OCI-LY1 (cell line): ENCODE data around the gene ARAP1.

ENCODE experiments used
- H2AFZ ChIP-seq: fragments of 200-600 bp; sonication (generic), shearing (Covaris generic); 2 replicates; pipeline ENCODE4 v1.6.0; 2014; ENCODE audit warnings: antibody characterized with exemption, mild to moderate bottlenecking, low read length
- H3F3A ChIP-seq: fragments of 200-600 bp; sonication (generic), shearing (Covaris generic); 2 replicates; pipeline ENCODE4 v1.6.0; 2014; ENCODE audit warnings: mild to moderate bottlenecking, antibody characterized with exemption, low read length, moderate library complexity; ENCODE audit not compliant: insufficient read depth
- H3K27ac ChIP-seq: fragments of 200-600 bp; sonication (generic); 2 replicates; pipeline ENCODE4 v1.5.1; 2014; ENCODE audit warnings: low read length, mixed run types, mild to moderate bottlenecking, low read depth; ENCODE audit not compliant: poor library complexity, severe bottlenecking
- H3K27me3 ChIP-seq: fragments of 200-600 bp; sonication (generic); 2 replicates; pipeline ENCODE4 v1.6.0; 2014; ENCODE audit warnings: antibody characterized with exemption, mild to moderate bottlenecking, low read length, moderate library complexity; ENCODE audit not compliant: insufficient read depth
- H3K36me3 ChIP-seq: fragments of 200-600 bp; sonication (generic); 2 replicates; pipeline ENCODE4 v1.6.1; 2014; ENCODE audit warnings: mild to moderate bottlenecking, antibody characterized with exemption, low read length, moderate library complexity, mixed read lengths; ENCODE audit not compliant: insufficient read depth
- H3K4me1 ChIP-seq: fragments of 200-600 bp; sonication (generic); 2 replicates; pipeline ENCODE4 v1.5.1; 2014; ENCODE audit warnings: mild to moderate bottlenecking, low read length, moderate library complexity; ENCODE audit not compliant: insufficient read depth, severe bottlenecking
- H3K4me2 ChIP-seq: fragments of 200-600 bp; sonication (generic), shearing (Covaris generic); 2 replicates; pipeline ENCODE4 v1.6.1; 2014; ENCODE audit warnings: low read length
- H3K4me3 ChIP-seq: fragments of 200-600 bp; sonication (generic); 2 replicates; pipeline ENCODE4 v1.5.1; 2014; ENCODE audit warnings: low read length, low read depth, mild to moderate bottlenecking, mixed read lengths; ENCODE audit not compliant: poor library complexity, severe bottlenecking
- H3K79me2 ChIP-seq: fragments of 200-600 bp; shearing (Covaris generic); 2 replicates; pipeline ENCODE4 v1.6.1; 2016; ENCODE audit warnings: mixed run types, low read length, mixed read lengths; ENCODE audit not compliant: insufficient read depth
- H3K9ac ChIP-seq: fragments of 200-600 bp; sonication (generic), shearing (Covaris generic); 2 replicates; pipeline ENCODE4 v1.6.1; 2014; ENCODE audit warnings: mild to moderate bottlenecking, low read length, mixed read lengths
- H3K9me2 ChIP-seq: fragments of 200-600 bp; sonication (generic), shearing (Covaris generic); 2 replicates; pipeline ENCODE4 v1.6.1; 2014; ENCODE audit warnings: low read depth, mild to moderate bottlenecking, low read length, mixed read lengths
- H3K9me3 ChIP-seq: fragments of 200-600 bp; shearing (Covaris generic); 2 replicates; pipeline ENCODE4 v1.6.1; 2014; ENCODE audit warnings: low read length, mixed read lengths
- H4K20me1 ChIP-seq: fragments of 200-600 bp; sonication (generic), shearing (Covaris generic); 2 replicates; pipeline ENCODE4 v1.6.0; 2016; ENCODE audit warnings: mild to moderate bottlenecking, low read length; ENCODE audit not compliant: insufficient read depth
- EZH2 ChIP-seq: fragments of 200-600 bp; sonication (generic), shearing (Covaris generic); IDR thresholded peaks from 2 replicates; pipeline ENCODE4 v1.8.0; 2017; ENCODE audit warnings: borderline replicate concordance, mixed run types, mild to moderate bottlenecking, antibody characterized with exemption, low read length, moderate library complexity, mixed read lengths
- TF ChIP-seq, protein P1 (sequence below): fragments of 200-600 bp; sonication (generic), shearing (Covaris generic); IDR thresholded peaks from 2 replicates; pipeline ENCODE4 v1.5.1; 2017; ENCODE audit warnings: mild to moderate bottlenecking, antibody characterized with exemption, low read length, moderate library complexity, mixed read lengths

Gene ARAP1

GRCh38 chr11:72786305-72787215 lies 34.4 kb upstream of the ARAP1 start:
- Histone ChIP-seq H3K9ac (no peak overlapping the region), H3K79me2 (no peaks in the 10 kb centered on the region), H3K27me3 (no peaks in the 10 kb centered on the region), H3K36me3 (no peaks in the 10 kb centered on the region), H3K9me2 (no peaks in the 10 kb centered on the region), H3F3A (no peaks in the 10 kb centered on the region), H2AFZ (no peak overlapping the region), H3K4me1 (peaks cover 15% of the 10 kb centered on the region), H4K20me1 (no peaks in the 10 kb centered on the region), H3K27ac (no peak overlapping the region), H3K4me2 (no peak overlapping the region), H3K9me3 (no peaks in the 10 kb centered on the region), H3K4me3 (no peak overlapping the region)
- TF ChIP-seq EZH2: no peak
- TF ChIP-seq, protein P1, sequence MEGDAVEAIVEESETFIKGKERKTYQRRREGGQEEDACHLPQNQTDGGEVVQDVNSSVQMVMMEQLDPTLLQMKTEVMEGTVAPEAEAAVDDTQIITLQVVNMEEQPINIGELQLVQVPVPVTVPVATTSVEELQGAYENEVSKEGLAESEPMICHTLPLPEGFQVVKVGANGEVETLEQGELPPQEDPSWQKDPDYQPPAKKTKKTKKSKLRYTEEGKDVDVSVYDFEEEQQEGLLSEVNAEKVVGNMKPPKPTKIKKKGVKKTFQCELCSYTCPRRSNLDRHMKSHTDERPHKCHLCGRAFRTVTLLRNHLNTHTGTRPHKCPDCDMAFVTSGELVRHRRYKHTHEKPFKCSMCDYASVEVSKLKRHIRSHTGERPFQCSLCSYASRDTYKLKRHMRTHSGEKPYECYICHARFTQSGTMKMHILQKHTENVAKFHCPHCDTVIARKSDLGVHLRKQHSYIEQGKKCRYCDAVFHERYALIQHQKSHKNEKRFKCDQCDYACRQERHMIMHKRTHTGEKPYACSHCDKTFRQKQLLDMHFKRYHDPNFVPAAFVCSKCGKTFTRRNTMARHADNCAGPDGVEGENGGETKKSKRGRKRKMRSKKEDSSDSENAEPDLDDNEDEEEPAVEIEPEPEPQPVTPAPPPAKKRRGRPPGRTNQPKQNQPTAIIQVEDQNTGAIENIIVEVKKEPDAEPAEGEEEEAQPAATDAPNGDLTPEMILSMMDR: no peak

- TF ChIP-seq EZH2: no peak
- TF ChIP-seq, protein P1: no peak
- no peak overlapping the region for H3K27ac ChIP-seq
- no peaks in the 10 kb centered on the region for H3F3A ChIP-seq
- H3K79me2 ChIP-seq: no peaks in the 10 kb centered on the region
- no peaks in the 10 kb centered on the region for H3K9me3 ChIP-seq
- no peak overlapping the region for H3K4me2 ChIP-seq
- no peak overlapping the region for H3K4me3 ChIP-seq
- no peaks in the 10 kb centered on the region for H4K20me1 ChIP-seq
- no peak overlapping the region for H2AFZ ChIP-seq
- H3K9ac ChIP-seq: no peak overlapping the region
- peaks cover 20% of the 10 kb centered on the region for H3K4me1 ChIP-seq
- no peaks in the 10 kb centered on the region for H3K9me2 ChIP-seq
- peaks cover 8% of the 10 kb centered on the region; the same call in 1 of the 2 replicates for H3K27me3 ChIP-seq
- H3K36me3 ChIP-seq: no peaks in the 10 kb centered on the region
Measured at GRCh38 chr11:72784662-72785061, 32.5 kb upstream of the ARAP1 start.

- Histone ChIP-seq H3K9ac (no peak overlapping the region), H3K4me2 (no peak overlapping the region), H3K27ac (no peak overlapping the region)
Measured at GRCh38 chr11:72783144-72783905, 31.1 kb upstream of the ARAP1 start.

More at GRCh38 chr11:72783144-72783905, 31.1 kb upstream of the ARAP1 start:
- H3K79me2 ChIP-seq: no peaks in the 10 kb centered on the region
- H3K4me1 ChIP-seq: peaks cover 20% of the 10 kb centered on the region
- H3K9me2 ChIP-seq: no peaks in the 10 kb centered on the region
- no peaks in the 10 kb centered on the region for H3K36me3 ChIP-seq
- no peaks in the 10 kb centered on the region for H3K9me3 ChIP-seq
- H3K4me3 ChIP-seq: no peak overlapping the region
- H3F3A ChIP-seq: no peaks in the 10 kb centered on the region
- H3K27me3 ChIP-seq: peaks cover 8% of the 10 kb centered on the region; the same call in 1 of the 2 replicates
- no peaks in the 10 kb centered on the region for H4K20me1 ChIP-seq
- no peak overlapping the region for H2AFZ ChIP-seq
- TF ChIP-seq, protein P1: no peak
- TF ChIP-seq EZH2: no peak
